RPMI7951 (cell line): ENCODE results near the gene NDST1. TPM values are rescaled to one million over a fixed set of nuclear protein-coding genes. Genes with fewer than 3 reads are reported as not detected.

ENCODE experiments used
- DNase-seq: peaks from one replicate; pipeline ENCODE4 v3.0.0-alpha.2; 2012; ENCODE audit warnings: low read depth
- total RNA-seq: library from RNA; depleted of rRNA; stranded (reverse); fragments of >200 nt; shearing (Covaris generic); gene quantifications from 2 replicates; pipeline ENCODE4 v1.2.3, GENCODE V29; 2014; rRNA removed

Gene NDST1
- total RNA-seq, 1 experiment from 2014 or later, result 18.5 TPM

DNA sequence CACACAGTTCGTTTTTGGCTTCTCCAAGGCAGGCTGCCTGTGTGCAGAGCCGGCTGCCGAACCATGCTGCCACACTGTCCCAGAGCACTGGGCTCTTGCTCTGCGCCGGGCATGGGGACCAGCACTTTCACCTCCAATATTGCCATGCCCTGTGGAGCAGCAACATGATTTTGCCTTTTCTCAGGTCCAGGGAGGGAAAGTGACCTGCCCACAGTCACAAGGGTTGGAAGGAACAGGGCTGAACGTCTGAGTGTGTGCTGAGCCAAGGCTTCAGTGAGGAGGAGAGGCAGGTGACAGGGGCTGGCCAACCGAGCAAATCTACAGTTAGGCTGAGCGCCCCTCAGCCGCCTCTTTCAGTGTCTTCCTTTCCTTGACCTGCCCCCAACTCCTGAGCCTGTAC, 98.5 kb downstream of the NDST1 start:
- no peak for DNase-seq

DNA sequence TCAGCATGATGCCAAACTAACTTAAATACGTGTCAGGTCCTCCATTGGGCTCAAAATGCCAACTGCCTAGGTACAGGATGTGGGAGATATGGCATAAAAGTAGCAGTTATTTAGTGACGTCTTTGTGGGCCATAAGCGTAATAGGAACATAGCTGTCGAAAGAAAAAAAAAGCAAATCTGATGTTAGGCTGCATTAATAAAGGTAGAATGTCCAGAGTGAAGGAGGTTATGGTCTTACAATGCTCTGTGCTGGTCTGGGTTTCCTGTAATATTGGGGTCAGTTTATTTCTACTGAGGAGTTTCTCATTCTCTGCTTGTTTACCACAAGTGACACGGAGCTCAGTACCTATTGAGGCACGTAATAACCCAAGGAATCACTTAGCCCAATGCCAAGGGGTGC, 99.2 kb downstream of the NDST1 start:
- no peak for DNase-seq

Other genes with a start within 250 kb of the NDST1 start
- gene CAMK2A, start 218.4 kb upstream of the NDST1 start, total RNA-seq, result 0.60 and 1.1 TPM in 2 replicates
- 0.10 TPM in 1 of 2 replicates, not detected in the other for gene ARSI, start 205.2 kb upstream of the NDST1 start, total RNA-seq
- gene TCOF1, start 150.4 kb upstream of the NDST1 start, total RNA-seq, result 19.1 and 21.4 TPM in 2 replicates
- 38.7 and 53.3 TPM in 2 replicates for gene CD74, start 95.2 kb upstream of the NDST1 start, total RNA-seq
- gene RPS14, start 58.4 kb upstream of the NDST1 start, total RNA-seq, result 2,147 and 2,510 TPM in 2 replicates
- 0.98 and 1.4 TPM in 2 replicates for gene SYNPO, start 132.5 kb downstream of the NDST1 start, total RNA-seq
- 0.78 TPM in 1 of 2 replicates, not detected in the other for gene MYOZ3, start 153.1 kb downstream of the NDST1 start, total RNA-seq
- 34.2 and 38.0 TPM in 2 replicates for gene RBM22, start 192.9 kb downstream of the NDST1 start, total RNA-seq